BE2C (cell line): ENCODE results near the gene GTF2A1L.

Source experiments
- DNase-seq: peaks from one replicate; pipeline ENCODE4 v3.0.0-alpha.2; 2020
- H3K27me3 ChIP-seq: fragments of 250-450 bp; sonication (Bioruptor Pico); 2 replicates; pipeline ENCODE4 v1.5.1; 2020; ENCODE audit warnings: mild to moderate bottlenecking
- H3K36me3 ChIP-seq: fragments of 250-450 bp; sonication (Bioruptor Pico); 2 replicates; pipeline ENCODE4 v1.5.1; 2020; ENCODE audit warnings: mild to moderate bottlenecking
- H3K4me1 ChIP-seq: fragments of 250-450 bp; sonication (Bioruptor Pico); 2 replicates; pipeline ENCODE4 v1.5.1; 2020
- H3K4me3 ChIP-seq: 2 replicates; pipeline ENCODE4 v1.5.1; 2011; ENCODE audit warnings: low read depth, low read length
- H3K9me3 ChIP-seq: fragments of 250-450 bp; sonication (Bioruptor Pico); 2 replicates; pipeline ENCODE4 v1.5.1; 2020
- TF ChIP-seq, protein P1 (sequence below): IDR thresholded peaks from 2 replicates; pipeline ENCODE4 v1.5.1; 2012; ENCODE audit warnings: mild to moderate bottlenecking, low read depth, low read length

Gene GTF2A1L

GRCh38 chr2:48685126-48685525 is 67.5 kb downstream of the GTF2A1L start:
- Histone ChIP-seq H3K9me3 (no peaks in the 10 kb centered on the region), H3K4me3 (no peak overlapping the region)
- TF ChIP-seq, protein P1, sequence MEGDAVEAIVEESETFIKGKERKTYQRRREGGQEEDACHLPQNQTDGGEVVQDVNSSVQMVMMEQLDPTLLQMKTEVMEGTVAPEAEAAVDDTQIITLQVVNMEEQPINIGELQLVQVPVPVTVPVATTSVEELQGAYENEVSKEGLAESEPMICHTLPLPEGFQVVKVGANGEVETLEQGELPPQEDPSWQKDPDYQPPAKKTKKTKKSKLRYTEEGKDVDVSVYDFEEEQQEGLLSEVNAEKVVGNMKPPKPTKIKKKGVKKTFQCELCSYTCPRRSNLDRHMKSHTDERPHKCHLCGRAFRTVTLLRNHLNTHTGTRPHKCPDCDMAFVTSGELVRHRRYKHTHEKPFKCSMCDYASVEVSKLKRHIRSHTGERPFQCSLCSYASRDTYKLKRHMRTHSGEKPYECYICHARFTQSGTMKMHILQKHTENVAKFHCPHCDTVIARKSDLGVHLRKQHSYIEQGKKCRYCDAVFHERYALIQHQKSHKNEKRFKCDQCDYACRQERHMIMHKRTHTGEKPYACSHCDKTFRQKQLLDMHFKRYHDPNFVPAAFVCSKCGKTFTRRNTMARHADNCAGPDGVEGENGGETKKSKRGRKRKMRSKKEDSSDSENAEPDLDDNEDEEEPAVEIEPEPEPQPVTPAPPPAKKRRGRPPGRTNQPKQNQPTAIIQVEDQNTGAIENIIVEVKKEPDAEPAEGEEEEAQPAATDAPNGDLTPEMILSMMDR, result no peak

DNA sequence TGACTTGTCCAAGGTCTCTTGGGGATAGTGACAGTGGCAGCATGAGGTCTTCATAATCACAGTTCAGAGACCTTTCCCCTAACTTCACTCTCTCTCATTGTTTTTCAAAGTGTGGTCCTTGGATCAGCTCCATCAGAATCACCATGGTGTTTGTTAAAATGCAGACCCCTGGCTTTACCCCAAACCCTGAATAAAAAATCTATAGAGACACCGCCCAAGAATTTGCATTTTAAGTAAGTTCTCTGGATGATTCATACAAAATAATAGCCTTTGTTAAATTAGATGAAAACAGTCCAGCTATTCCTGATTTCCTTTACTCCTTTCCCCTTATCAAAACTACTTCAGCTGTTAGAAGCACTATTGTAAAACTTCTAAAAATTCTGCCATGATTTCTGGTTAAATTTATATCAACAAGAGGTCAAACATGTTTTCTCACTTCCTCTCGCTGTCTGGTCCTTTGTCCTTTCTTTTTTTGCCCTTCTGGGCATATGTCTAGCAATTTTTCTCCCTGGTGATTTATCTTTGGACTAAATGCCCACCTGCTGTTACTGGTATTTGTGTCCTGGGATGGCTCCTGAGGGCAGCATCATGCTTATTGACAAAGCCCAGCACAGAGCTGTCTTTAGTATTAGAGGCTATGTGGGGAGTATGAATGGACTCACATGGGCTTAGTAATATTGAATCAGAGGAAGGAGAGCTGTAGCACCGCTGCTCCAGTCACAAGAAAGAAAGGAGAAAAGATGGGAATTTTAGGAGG is 74.5 kb downstream of the GTF2A1L start:
- DNase-seq, result no peak
- H3K36me3 ChIP-seq, result no peaks in the 10 kb centered on the region
- H3K4me1 ChIP-seq, result no peaks in the 10 kb centered on the region
- no peak overlapping the region for H3K4me3 ChIP-seq
- no peaks in the 10 kb centered on the region for H3K27me3 ChIP-seq
- TF ChIP-seq, protein P1, result no peak
- no peaks in the 10 kb centered on the region for H3K9me3 ChIP-seq

More at GRCh38 chr2:48685126-48685525, 67.5 kb downstream of the GTF2A1L start:
- no peaks in the 10 kb centered on the region for H3K27me3 ChIP-seq
- H3K4me1 ChIP-seq, result no peaks in the 10 kb centered on the region
- no peaks in the 10 kb centered on the region for H3K36me3 ChIP-seq
- no peak for DNase-seq

- Histone ChIP-seq H3K4me1 (no peaks in the 10 kb centered on the region), H3K9me3 (no peaks in the 10 kb centered on the region), H3K4me3 (no peak overlapping the region), H3K27me3 (no peaks in the 10 kb centered on the region), H3K36me3 (no peaks in the 10 kb centered on the region)
- TF ChIP-seq, protein P1, result no peak
- no peak for DNase-seq
Observed at GRCh38 chr2:48693066-48693465, 75.4 kb downstream of the GTF2A1L start.

GRCh38 chr2:48693645-48694044 is 76.0 kb downstream of the GTF2A1L start:
- Histone ChIP-seq H3K36me3 (no peaks in the 10 kb centered on the region), H3K4me1 (no peaks in the 10 kb centered on the region), H3K4me3 (no peak overlapping the region), H3K9me3 (no peaks in the 10 kb centered on the region), H3K27me3 (no peaks in the 10 kb centered on the region)
- DNase-seq, result no peak
- TF ChIP-seq, protein P1, result no peak

GRCh38 chr2:48694149-48694548 is 76.5 kb downstream of the GTF2A1L start:
- Histone ChIP-seq H3K4me1 (no peaks in the 10 kb centered on the region), H3K4me3 (no peak overlapping the region), H3K27me3 (no peaks in the 10 kb centered on the region), H3K36me3 (no peaks in the 10 kb centered on the region), H3K9me3 (no peaks in the 10 kb centered on the region)
- TF ChIP-seq, protein P1, result no peak
- DNase-seq, result no peak

DNA sequence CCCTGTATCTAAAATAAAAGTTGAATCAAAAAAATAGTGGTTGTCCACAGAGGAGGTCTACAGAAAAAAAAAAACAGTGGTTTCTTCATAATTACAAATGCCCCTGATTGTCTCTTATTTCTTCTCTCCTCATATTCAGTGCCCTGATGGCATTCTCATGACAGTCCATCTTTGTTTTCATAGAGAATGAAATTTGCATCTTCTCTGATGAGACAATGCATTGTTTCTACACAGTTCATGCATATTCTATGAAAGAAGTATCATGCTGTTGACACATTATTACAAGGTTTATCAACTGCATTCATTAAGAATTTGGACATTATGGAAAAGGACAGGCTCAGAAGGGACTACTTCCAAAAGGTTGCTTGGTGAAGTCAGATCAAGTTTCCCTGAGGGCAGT is 78.3 kb downstream of the GTF2A1L start:
- H3K4me1 ChIP-seq, result no peaks in the 10 kb centered on the region
- DNase-seq, result no peak
- no peaks in the 10 kb centered on the region for H3K27me3 ChIP-seq
- no peaks in the 10 kb centered on the region for H3K36me3 ChIP-seq
- H3K4me3 ChIP-seq, result no peak overlapping the region
- no peaks in the 10 kb centered on the region for H3K9me3 ChIP-seq
- TF ChIP-seq, protein P1, result no peak
